ENCODE measurements around the gene NAV2. TPM values are rescaled to one million over a fixed set of nuclear protein-coding genes. Genes with fewer than 3 reads are reported as not detected.

The NAV2 gene
- total and polyA plus RNA-seq, 10 donors: 0.46 to 11.6 (median 4.1) TPM

- Histone ChIP-seq H3K27ac (no peak overlapping the region), H3K9me3 (no peaks in the 10 kb centered on the region), H3K4me1 (no peaks in the 10 kb centered on the region), H3K36me3 (no peaks in the 10 kb centered on the region), H3K27me3 (replicated peaks in 1 of 7) (peaks cover 0 to 8% (median 0%) of the 10 kb centered on the region in 7 donors), H3K4me3 (no peak overlapping the region)
- no peak for DNase-seq
- 84 to 95% (median 90%) methylated on average over 4 of the region's 4 CpGs for WGBS, 5 donors
- TF ChIP-seq POLR2A (IDR thresholded peaks at IDR 0.05) (no peak), POLR2AphosphoS5 (IDR thresholded peaks at IDR 0.05) (no peak), CTCF (IDR thresholded peaks at IDR 0.05 in 8 of 11, conservative IDR thresholded peaks at IDR 0.05 in 3 of 11) (no peak)
- intact Hi-C loops (cut with DNase I; ENCODE audit: low total_unique reads): no loop called here
Measured at GRCh38 chr11:20017320-20017719, 304.7 kb downstream of the NAV2 start.

- Histone ChIP-seq H3K9me3 (no peaks in the 10 kb centered on the region), H3K27me3 (replicated peaks in 1 of 7) (no peaks in the 10 kb centered on the region), H3K4me1 (no peaks in the 10 kb centered on the region), H3K36me3 (no peaks in the 10 kb centered on the region), H3K27ac (no peak overlapping the region), H3K4me3 (no peak overlapping the region)
- DNase-seq: no peak
- TF ChIP-seq POLR2A (IDR thresholded peaks at IDR 0.05) (no peak), POLR2AphosphoS5 (IDR thresholded peaks at IDR 0.05) (no peak), CTCF (IDR thresholded peaks at IDR 0.05 in 8 of 11, conservative IDR thresholded peaks at IDR 0.05 in 3 of 11) (no peak)
- intact Hi-C loops (cut with DNase I; ENCODE audit: low total_unique reads): no loop called here
- WGBS, 5 donors: 77 to 91% (median 78%) methylated on average over 3 of the region's 3 CpGs
Measured at GRCh38 chr11:20020198-20020597, 307.6 kb downstream of the NAV2 start.

- H3K4me3 ChIP-seq: no peak overlapping the region
- H3K4me1 ChIP-seq: no peaks in the 10 kb centered on the region
- 87 to 91% (median 88%) methylated on average over 4 of the region's 4 CpGs for WGBS, 5 donors
- no peak for DNase-seq
- H3K27ac ChIP-seq: no peak overlapping the region
- no peaks in the 10 kb centered on the region for H3K36me3 ChIP-seq
- no peaks in the 10 kb centered on the region for H3K27me3 ChIP-seq (replicated peaks in 1 of 7)
- intact Hi-C loops (cut with DNase I; ENCODE audit: low total_unique reads): no loop called here
- TF ChIP-seq POLR2A (IDR thresholded peaks at IDR 0.05) (no peak), CTCF (IDR thresholded peaks at IDR 0.05 in 8 of 11, conservative IDR thresholded peaks at IDR 0.05 in 3 of 11) (no peak), POLR2AphosphoS5 (IDR thresholded peaks at IDR 0.05) (no peak)
- H3K9me3 ChIP-seq: no peaks in the 10 kb centered on the region
Measured at GRCh38 chr11:20020716-20021115, 308.1 kb downstream of the NAV2 start.

GRCh38 chr11:20021212-20021611 lies 308.6 kb downstream of the NAV2 start:
- no peak for DNase-seq
- Histone ChIP-seq H3K27me3 (replicated peaks in 1 of 7) (no peaks in the 10 kb centered on the region), H3K9me3 (no peaks in the 10 kb centered on the region), H3K27ac (no peak overlapping the region), H3K4me3 (no peak overlapping the region), H3K36me3 (no peaks in the 10 kb centered on the region), H3K4me1 (no peaks in the 10 kb centered on the region)
- intact Hi-C loops (cut with DNase I; ENCODE audit: low total_unique reads): no loop called here
- TF ChIP-seq CTCF (IDR thresholded peaks at IDR 0.05 in 8 of 11, conservative IDR thresholded peaks at IDR 0.05 in 3 of 11) (no peak), POLR2AphosphoS5 (IDR thresholded peaks at IDR 0.05) (no peak), POLR2A (IDR thresholded peaks at IDR 0.05) (no peak)
- WGBS, 5 donors: 86 to 95% (median 92%) methylated on average over 4 of the region's 4 CpGs
